Activated CD4-positive, alpha-beta T cell treated with anti-CD3 and anti-CD28 coated beads for 36 hours (primary cell): Measurements from ENCODE around the gene F13B. TPM values are rescaled to one million over a fixed set of nuclear protein-coding genes. Genes with fewer than 3 reads are reported as not detected.
"Not testable (repeated sequence)": the region's sequence is repeated elsewhere in the genome, so short reads cannot be mapped to it uniquely, and the experiment has no call there.

Source experiments
- ATAC-seq: fragments of 200-7000 bp; cut with Tn5 transposase; one replicate; pipeline ENCODE4 v1.10.0; 2021; ENCODE audit warnings: mild to moderate bottlenecking, moderate library complexity
- CTCF ChIA-PET: fragments of 350-600 bp; sonication (Branson Sonifier 250); formaldehyde crosslinking; loops from one replicate; lab custom pipeline; 2021; ENCODE audit warnings: antibody characterized with exemption; lab: Charles Lee
- POLR2A ChIA-PET: fragments of 350-600 bp; sonication (Branson Sonifier 250); formaldehyde crosslinking; loops from one replicate; lab custom pipeline; 2021; ENCODE audit warnings: antibody characterized with exemption, inconsistent platforms; lab: Charles Lee
- DNase-seq: peaks from one replicate; pipeline ENCODE4 v3.0.0-alpha.2; 2020
- H3K27ac Mint-ChIP-seq: one replicate; pipeline ENCODE4 v1.8.0; 2021; ENCODE audit warnings: mixed read lengths
- H3K27me3 Mint-ChIP-seq: one replicate; pipeline ENCODE4 v1.8.0; 2021; ENCODE audit warnings: mixed read lengths
- H3K36me3 Mint-ChIP-seq: one replicate; pipeline ENCODE4 v1.8.0; 2021; ENCODE audit warnings: low read depth, mixed read lengths
- H3K4me1 Mint-ChIP-seq: one replicate; pipeline ENCODE4 v1.8.0; 2021; ENCODE audit warnings: mixed read lengths
- H3K4me3 Mint-ChIP-seq: one replicate; pipeline ENCODE4 v1.8.0; 2021; ENCODE audit warnings: mild to moderate bottlenecking, moderate library complexity, mixed read lengths
- H3K9me3 Mint-ChIP-seq: one replicate; pipeline ENCODE4 v1.8.0; 2021; ENCODE audit warnings: low read depth, mixed read lengths
- intact Hi-C, 2 experiments: fragments of 100-400 bp; cut with DNase I in 1 of 2; cut with micrococcal nuclease in 1 of 2; formaldehyde crosslinking; loops; one replicate each; pipeline versions ENCODE4 v1.14.2 to v1.15.1; 2022 to 2024; cut with DNase I, micrococcal nuclease
- total RNA-seq, 2 experiments: library from RNA; stranded (reverse); gene quantifications; one replicate each; pipeline ENCODE4 v1.2.3, GENCODE V29; 2021

F13B gene
- total RNA-seq, 2 experiments from 2014 or later = not detected

DNA sequence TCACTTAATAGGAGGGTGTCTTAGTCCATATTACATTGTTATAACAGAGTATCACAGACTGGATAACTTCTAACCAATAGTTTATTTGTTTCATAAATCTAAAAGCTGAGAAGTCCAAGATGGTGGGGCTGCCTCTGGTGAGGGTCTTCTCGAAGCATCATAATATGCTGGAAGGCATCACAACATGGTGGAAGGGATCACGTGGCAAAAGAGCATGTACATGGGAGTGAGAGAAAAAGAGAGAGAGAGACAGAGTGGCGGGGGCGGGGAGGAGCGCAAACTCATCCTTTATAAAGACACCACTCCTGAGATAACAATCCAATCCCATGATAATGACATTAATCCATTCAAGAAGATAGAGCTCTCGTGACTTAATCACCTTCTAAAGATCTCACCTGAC, 58.2 kb downstream of the F13B start:
- H3K9me3 Mint-ChIP-seq = peaks cover 9% of the 10 kb centered on the region
- ChIA-PET POLR2A (no interaction called here), CTCF (interaction anchor here (1.0 kb wide), 1 partner anchor 37 kb away, joined by 3 read pairs; no protein-coding TSS in a partner anchor)
- H3K27ac Mint-ChIP-seq = no peak overlapping the region
- no peaks in the 10 kb centered on the region for H3K27me3 Mint-ChIP-seq
- H3K4me3 Mint-ChIP-seq = no peak overlapping the region
- H3K4me1 Mint-ChIP-seq = no peaks in the 10 kb centered on the region
- intact Hi-C loops = no loop called here
- DNase-seq = no peak
- ATAC-seq = no peak
- H3K36me3 Mint-ChIP-seq = no peaks in the 10 kb centered on the region

DNA sequence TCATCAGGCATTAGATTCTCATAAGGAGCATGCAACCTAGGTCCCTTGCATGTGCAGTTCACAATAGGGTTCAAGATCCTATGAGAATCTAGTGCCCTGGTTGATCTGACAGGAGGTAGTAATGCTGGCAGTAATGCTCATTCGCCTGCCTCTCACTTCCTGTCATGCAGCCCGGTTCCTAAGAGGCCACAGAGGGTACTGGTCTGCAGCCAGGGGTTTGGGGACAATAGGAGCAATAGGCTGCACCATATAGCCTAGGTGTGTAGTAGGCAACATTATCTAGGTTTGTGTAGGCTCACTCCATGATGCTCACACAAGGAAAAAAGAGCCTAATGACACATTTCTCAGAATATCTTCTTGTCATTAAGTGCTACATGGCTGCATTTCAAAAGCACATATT, 63.9 kb downstream of the F13B start:
- no peak overlapping the region for H3K27ac Mint-ChIP-seq
- H3K9me3 Mint-ChIP-seq = no peaks in the 10 kb centered on the region
- H3K36me3 Mint-ChIP-seq = no peaks in the 10 kb centered on the region
- H3K4me3 Mint-ChIP-seq = no peak overlapping the region
- POLR2A ChIA-PET = no interaction called here
- DNase-seq (no peak), ATAC-seq (no peak)
- CTCF ChIA-PET = no interaction called here
- H3K4me1 Mint-ChIP-seq = no peaks in the 10 kb centered on the region
- intact Hi-C loops = no loop called here
- no peaks in the 10 kb centered on the region for H3K27me3 Mint-ChIP-seq

GRCh38 chr1:197001828-197002227, 65.2 kb downstream of the F13B start:
- no peak for ATAC-seq
- Mint-ChIP-seq H3K4me1 (no peaks in the 10 kb centered on the region), H3K36me3 (no peaks in the 10 kb centered on the region), H3K27ac (no peak overlapping the region), H3K9me3 (no peaks in the 10 kb centered on the region), H3K27me3 (no peaks in the 10 kb centered on the region), H3K4me3 (no peak overlapping the region)
- no peak for DNase-seq
- ChIA-PET POLR2A (no interaction called here), CTCF (no interaction called here)
- intact Hi-C loops = no loop called here

DNA sequence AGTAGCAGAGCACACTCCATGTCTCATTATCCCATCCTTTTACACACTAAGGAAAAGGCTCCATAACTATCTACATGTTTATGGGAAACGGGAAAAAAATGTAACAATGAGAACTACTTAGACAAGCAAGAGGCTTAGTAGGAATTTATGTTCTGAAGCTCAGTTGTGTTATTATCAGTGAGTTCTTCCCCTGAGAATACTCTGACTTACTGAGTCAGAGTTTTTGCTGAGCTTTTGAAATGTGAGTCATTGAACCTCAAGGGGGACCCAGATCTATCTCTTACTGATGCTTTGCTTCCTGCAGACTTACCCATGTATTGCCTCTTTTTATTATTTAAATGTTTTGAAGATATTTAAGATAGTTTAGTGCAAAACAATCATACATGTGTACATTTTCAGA, 69.6 kb downstream of the F13B start:
- ChIA-PET POLR2A (no interaction called here), CTCF (no interaction called here)
- Mint-ChIP-seq H3K27ac (no peak overlapping the region), H3K27me3 (no peaks in the 10 kb centered on the region), H3K9me3 (no peaks in the 10 kb centered on the region), H3K4me3 (no peak overlapping the region), H3K4me1 (no peaks in the 10 kb centered on the region), H3K36me3 (no peaks in the 10 kb centered on the region)
- DNase-seq = no peak
- intact Hi-C loops = no loop called here
- no peak for ATAC-seq

DNA sequence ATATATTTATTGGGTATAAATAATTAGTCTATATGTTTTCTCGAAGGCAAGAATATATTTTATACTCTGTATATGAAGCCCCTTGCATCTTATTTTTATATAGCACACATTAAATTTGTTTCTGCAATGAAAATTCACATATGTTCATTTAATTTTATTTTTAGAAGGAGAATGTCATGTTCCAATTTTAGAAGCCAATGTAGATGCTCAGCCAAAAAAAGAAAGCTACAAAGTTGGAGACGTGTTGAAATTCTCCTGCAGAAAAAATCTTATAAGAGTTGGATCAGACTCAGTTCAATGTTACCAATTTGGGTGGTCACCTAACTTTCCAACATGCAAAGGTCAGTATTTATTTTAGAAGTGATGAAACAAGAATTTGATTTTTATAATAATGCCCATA, 73.1 kb downstream of the F13B start:
- intact Hi-C loops = no loop called here
- H3K4me1 Mint-ChIP-seq = no peaks in the 10 kb centered on the region
- DNase-seq (no peak), ATAC-seq (no peak)
- no peaks in the 10 kb centered on the region for H3K9me3 Mint-ChIP-seq
- ChIA-PET POLR2A (no interaction called here), CTCF (no interaction called here)
- no peaks in the 10 kb centered on the region for H3K36me3 Mint-ChIP-seq
- H3K27me3 Mint-ChIP-seq = peaks cover 4% of the 10 kb centered on the region
- no peak overlapping the region for H3K4me3 Mint-ChIP-seq
- H3K27ac Mint-ChIP-seq = no peak overlapping the region

- H3K36me3 Mint-ChIP-seq, POLR2A ChIA-PET, H3K9me3 Mint-ChIP-seq, DNase-seq, H3K27me3 Mint-ChIP-seq, intact Hi-C loops, ATAC-seq, H3K27ac Mint-ChIP-seq, CTCF ChIA-PET, H3K4me1 Mint-ChIP-seq, H3K4me3 Mint-ChIP-seq: not testable (repeated sequence)
These were observed 75.0 kb downstream of the F13B start for GRCh38 chr1:196991919-196992651.

Other genes starting within 250 kb of the F13B start
- gene CFHR1, start 247.5 kb downstream of the F13B start, total RNA-seq = not detected
- not detected for gene CFHR4, start 179.2 kb downstream of the F13B start, total RNA-seq
- gene CFHR2, start 123.5 kb downstream of the F13B start, total RNA-seq = not detected
- not detected for gene CFHR5, start 89.7 kb downstream of the F13B start, total RNA-seq
- gene ASPM, start 79.4 kb upstream of the F13B start, total RNA-seq = 10 to 100 TPM; 47.8 to 49.5 TPM
- 1 to 10 TPM; 5.0 to 5.1 TPM for gene ZBTB41, start 134.0 kb upstream of the F13B start, total RNA-seq
- gene CRB1, start 201.0 kb upstream of the F13B start, total RNA-seq = under 1 TPM; 0.05 to 0.09 TPM